Kidney tubule cell (primary cell): Measurements from ENCODE around the gene NUP35.
"Not testable (repeated sequence)": the region's sequence is repeated elsewhere in the genome, so short reads cannot be mapped to it uniquely, and the experiment has no call there.

Source experiments
- DNase-seq: peaks from one replicate; pipeline ENCODE4 v3.0.0-alpha.2; 2018; ENCODE audit warnings: low spot score

The NUP35 gene

DNA sequence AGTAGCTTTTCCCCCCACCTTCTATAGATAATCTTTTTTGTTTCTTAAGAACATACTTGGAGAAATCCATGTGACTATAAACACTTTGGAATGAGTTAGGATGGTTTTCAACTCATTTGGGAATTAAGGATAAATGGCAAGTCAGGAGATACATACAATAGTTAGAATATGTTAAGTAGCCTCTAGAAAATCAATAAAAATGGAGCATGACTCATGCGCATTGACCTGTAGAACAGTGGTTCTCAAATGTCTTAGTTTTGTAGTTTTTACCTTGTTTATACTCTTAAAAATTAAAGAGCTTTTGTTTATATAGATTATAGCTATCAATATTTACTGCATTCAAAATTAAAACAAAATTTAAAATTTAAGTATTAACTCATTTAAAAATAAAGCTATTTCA, 24.7 kb downstream of the NUP35 start:
- no peak for DNase-seq

DNA sequence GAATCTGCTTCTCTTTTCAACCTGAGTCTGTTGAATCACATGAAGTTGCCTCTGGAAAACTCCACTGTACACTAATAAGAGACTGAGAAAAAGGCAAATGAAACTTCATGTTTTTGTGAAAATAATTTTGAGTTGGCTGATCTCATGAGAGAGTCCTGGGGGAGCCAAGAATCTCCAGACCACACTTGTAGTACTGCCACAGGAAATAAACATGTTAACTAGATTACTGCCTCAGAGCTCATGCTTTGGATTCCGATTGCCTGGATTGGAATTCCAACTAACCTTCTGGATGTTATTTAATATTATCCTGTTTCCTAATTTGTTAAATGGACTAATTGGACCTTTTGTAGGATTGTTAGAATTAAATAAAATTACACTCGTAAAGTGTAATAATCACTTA, 25.2 kb downstream of the NUP35 start:
- DNase-seq: no peak

DNA sequence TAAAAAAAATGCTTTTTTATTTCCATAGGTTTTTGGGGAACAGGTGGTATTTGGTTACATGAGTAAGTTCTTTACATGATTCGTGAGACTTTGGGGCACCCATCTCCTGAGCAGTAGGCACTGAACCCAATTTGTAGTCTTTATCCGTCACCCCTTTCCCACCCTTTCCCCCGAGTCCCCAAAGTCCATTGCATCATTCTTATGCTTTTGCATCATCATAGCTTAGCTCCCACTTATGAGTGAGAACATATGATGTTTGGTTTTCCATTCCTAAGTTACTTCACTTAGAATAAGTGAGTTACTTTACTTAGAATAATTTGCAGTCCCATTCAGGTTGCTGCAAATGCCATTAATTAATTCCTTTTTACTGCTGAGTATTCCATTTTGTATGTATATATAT, 28.0 kb downstream of the NUP35 start:
- DNase-seq: not testable (repeated sequence)

- DNase-seq: no peak
These were observed 29.7 kb downstream of the NUP35 start for GRCh38 chr2:183153967-183154366.

DNA sequence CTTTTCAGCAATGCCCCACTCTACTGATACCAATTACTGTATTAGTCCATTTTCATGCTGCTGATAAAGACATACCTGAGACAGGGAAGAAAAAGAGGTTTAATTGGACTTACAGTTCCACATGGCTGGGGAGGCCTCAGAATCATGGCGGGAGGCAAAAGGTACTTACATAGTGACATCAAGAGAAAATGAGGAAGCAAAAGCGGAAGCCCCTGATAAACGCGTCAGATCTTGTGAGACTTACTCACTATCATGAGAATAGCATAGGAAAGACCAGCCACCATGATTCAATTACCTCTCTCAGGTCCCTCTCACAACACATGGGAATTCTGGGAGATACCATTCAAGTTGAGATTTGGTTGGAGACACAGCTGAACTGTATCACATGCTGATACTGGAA, 30.5 kb downstream of the NUP35 start:
- DNase-seq: not testable (repeated sequence)

DNA sequence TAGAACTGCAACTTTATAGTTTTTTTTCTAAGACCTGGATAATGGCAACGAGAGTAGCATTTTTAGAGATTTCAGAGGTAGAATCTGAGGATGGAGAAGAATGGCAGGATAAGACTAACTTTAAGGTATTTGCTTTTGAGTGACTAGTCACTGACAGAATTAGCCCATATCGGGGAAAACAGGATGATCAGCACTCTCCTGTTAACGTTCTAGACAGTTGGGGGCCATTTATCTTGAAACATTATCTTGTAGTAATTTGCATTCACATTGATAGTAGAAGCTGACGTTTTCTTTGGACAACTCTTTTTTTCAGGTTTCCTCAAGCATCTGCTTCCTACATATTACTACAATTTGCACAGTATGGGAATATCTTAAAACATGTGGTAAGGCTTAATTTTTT, 32.9 kb downstream of the NUP35 start:
- no peak for DNase-seq

GRCh38 chr2:183162362-183162761, 38.1 kb downstream of the NUP35 start:
- peak; percentile 74 for DNase-seq

GRCh38 chr2:183163821-183164649, 39.8 kb downstream of the NUP35 start:
- DNase-seq: peak; percentile 21

DNA sequence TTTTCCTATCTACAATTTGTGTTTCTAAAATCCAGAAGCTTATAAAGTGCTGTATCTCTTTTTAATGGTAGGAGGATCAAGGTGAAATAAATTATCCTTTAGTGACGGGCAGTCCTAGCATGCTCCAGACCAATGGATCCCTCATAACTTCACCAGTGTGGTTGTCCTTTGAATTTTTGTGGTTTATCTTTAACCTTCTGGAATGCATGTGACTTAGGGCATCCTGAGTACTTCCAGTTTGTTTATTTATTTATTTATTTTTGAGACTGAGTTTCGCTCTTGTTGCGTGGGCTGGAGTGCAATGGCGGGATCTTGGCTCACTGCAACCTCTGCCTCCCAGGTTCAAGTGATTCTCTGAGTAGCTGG, 40.4 kb downstream of the NUP35 start:
- DNase-seq: peak; percentile 76

- DNase-seq: no peak
These were observed 42.0 kb downstream of the NUP35 start for GRCh38 chr2:183166210-183166609.

GRCh38 chr2:183166976-183167375, 42.7 kb downstream of the NUP35 start:
- DNase-seq: not testable (repeated sequence)

DNA sequence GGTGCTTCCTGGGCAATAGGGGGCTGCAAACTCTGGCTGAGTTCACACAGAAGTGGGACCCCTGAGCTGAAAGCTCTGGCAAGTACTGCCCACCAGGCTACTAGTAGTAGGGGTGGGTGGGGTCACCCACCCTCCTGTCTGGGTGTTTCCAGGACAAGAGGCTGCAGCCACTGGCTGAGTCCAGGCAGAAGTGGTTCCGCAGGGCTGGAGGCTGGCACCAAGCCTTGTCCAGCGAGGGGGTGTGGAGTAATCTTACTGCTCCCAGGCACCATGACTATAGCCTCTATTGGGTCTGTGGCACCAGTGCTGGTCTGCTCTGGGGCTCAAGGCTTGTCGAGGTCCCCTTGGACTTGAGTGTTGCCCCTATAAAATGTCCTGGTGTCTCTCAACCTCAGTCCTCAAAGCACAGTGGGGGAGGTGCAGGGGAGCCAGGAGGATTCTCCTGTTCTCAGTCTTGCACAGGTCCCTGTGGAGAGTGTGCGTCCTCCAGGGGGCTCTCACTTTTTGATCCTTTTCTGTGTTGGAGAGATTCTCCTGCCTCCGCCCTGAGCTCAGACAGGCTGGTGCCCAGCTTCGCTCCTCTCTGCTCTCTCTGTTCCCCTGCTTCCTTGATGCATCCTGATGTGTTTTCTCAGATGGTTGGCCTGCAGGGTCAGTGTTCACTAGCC, 48.1 kb downstream of the NUP35 start:
- DNase-seq: no peak

GRCh38 chr2:183179156-183179555, 54.9 kb downstream of the NUP35 start:
- peak; percentile 85 for DNase-seq

DNA sequence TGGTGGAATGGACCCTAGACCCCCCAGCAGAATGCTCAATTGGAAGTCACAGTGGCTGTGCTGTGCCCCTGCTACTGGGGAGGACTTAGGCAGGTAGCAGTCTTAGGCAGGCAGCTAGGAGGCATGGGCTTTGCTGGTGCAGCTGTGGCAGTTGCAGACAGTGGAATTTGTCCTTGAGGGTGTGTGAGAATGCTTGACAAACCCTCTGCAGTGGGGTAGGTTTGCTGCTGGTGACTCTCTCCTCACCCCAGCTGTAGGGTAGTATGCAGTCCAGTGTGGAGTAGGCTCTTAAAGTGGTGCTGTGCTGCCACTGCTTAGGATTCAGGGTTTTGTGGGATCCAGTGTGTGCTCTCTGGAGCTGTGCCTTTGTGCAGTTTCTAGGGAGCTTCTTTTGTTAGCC, 61.3 kb downstream of the NUP35 start:
- no peak for DNase-seq

DNA sequence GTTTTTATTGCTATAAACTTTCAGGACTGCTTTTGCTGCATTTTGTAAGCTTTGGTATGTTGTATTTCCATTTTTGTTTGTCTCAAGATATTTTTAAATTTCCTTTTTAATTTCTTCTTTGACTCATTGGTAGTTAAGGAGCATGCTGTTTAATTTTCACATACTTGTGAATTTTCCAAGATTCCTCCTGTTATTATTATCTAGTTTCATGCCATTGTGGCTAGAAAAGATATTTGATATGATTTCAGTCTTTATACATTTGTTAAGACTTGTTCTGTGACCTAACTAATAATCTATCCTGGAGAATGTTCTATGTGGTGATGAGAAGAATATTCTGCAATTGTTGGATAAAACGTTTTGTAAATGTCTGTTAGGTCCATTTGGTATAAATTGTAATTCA, 62.1 kb downstream of the NUP35 start:
- no peak for DNase-seq

DNA sequence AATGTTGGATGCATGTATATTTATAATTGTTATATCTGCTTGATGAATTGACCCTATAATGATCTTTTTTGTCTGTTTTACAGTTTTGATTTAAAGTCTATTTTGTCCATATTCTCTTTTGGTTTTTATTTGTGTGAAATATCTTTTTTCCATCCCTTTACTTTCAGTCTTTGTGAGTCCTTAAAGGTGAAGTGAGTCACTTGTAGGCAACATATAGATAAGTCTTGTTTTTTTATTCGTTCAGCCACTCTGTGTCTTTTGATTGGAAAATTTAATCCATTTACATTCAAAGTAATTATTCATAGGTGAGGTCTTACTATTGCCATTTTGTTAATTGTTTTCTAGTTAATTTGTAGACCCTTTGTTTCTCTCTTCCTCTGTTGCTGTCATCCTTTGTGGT, 62.5 kb downstream of the NUP35 start:
- DNase-seq: no peak

- no peak for DNase-seq
These were observed 68.1 kb downstream of the NUP35 start for GRCh38 chr2:183192343-183192742.

- no peak for DNase-seq
These were observed 69.7 kb downstream of the NUP35 start for GRCh38 chr2:183193904-183194303.

GRCh38 chr2:183195397-183195796, 71.2 kb downstream of the NUP35 start:
- DNase-seq: no peak

DNA sequence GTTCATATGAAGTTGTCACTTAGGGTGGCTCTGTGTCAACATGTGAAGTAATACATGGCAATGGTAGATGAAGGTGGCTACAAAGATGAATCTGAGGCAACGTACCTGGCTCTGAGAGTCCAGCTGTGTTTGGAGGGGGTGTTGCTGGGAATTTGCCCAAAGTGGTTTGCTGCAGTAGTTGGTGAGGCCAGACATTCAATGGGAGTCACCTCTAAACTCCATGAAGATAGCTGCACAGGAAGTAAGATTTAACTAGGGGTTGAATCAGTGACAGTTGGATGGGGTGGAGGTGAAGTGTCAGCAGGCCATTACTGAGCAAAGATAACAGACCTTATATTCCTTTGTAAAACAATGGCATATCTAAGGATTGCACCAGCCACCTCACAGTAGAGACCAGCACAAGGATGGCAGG, 71.8 kb downstream of the NUP35 start:
- no peak for DNase-seq

- DNase-seq: no peak
These were observed 80.2 kb downstream of the NUP35 start for GRCh38 chr2:183204397-183204796.

- DNase-seq: peak; percentile 69
These were observed 82.9 kb downstream of the NUP35 start for GRCh38 chr2:183207110-183207509.

DNA sequence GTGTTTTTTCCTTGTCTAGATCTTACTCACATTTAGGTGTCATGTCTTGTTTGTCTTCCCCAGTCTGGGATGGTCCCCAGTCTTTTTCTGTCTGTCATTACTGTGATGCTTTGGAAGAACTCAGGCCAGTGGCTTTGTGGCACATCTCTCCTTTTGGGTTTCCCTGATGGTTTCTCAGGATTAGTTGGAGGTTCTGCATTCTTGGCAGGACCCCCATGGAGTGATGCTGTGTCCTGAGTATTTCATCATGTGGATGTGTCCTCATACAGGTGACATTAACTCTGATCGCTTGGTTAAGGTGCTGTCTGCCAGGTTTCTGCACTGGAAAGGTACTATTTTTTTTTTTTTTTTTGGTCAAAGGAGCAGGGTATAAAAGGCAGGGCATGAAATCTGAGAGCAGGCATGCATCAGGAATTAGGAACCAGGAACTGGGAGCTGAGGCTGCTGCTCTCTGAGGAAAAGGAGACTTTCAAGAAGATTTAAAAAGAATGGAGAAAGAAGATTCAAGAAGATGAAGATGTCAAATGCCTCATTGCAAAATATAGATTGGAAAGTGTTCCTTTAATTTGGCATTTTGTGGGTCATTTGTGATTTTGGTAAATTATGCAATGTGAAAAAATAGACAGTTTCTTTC, 85.3 kb downstream of the NUP35 start:
- no peak for DNase-seq
